Measurements from ENCODE around the gene FERD3L. TPM values are rescaled to one million over a fixed set of nuclear protein-coding genes. Genes with fewer than 3 reads are reported as not detected.
"Not testable (repeated sequence)": the region's sequence is repeated elsewhere in the genome, so short reads cannot be mapped to it uniquely, and the experiment has no call there.

Gene FERD3L
- total and polyA plus RNA-seq, 2 of the 13 experiments (the other 11 are each of a cell fraction or from before 2014, with no cell fraction given): not detected

DNA sequence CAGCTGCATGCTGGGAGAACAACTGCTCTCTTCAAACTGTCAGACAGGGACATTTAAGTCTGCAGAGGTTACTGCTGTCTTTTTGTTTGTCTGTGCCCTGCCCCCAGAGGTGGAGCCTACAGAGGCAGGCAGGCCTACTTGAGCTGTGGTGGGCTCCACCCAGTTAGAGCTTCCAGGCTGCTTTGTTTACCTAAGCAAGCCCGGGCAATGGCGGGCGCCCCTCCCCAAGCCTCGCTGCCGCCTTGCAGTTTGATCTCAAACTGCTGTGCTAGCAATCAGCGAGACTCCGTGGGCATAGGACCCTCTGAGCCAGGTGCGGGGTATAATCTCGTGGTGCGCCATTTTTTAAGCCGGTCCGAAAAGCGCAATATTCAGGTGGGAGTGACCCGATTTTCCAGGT lies 49.2 kb upstream of the FERD3L start:
- WGBS (ENCODE audit: low lambda C conversion rate): 51% methylated on average over 12 of the region's 14 CpGs
- FAIRE-seq; H3K9ac ChIP-seq (ENCODE audit: insufficient read depth, low read depth, low read length); POLR2A ChIA-PET; DNase-seq (ENCODE audit: low spot score); ATAC-seq; H3K27me3 ChIP-seq (ENCODE audit: control insufficient read depth in 1 of 2, insufficient read depth in 2 of 2, low read length in 2 of 2); H3K4me3 ChIP-seq (replicated peaks in 1 of 3; ENCODE audit: insufficient read depth in 1 of 3, low read depth in 2 of 3, low read length in 3 of 3); intact Hi-C loops (cut with micrococcal nuclease; ENCODE audit: unreplicated experiment); H3K9me3 ChIP-seq (ENCODE audit: low read length); in situ Hi-C loops (cut with HindIII; ENCODE audit: extremely low pct_ligation_motif_present, low pct_unique_long_range_greater_than_20kb); H3K4me1 ChIP-seq (ENCODE audit: insufficient read depth, low read length); H3K4me2 ChIP-seq (ENCODE audit: low read depth, low read length); H3K36me3 ChIP-seq (replicated peaks in 1 of 2; ENCODE audit: control insufficient read depth in 1 of 2, insufficient read depth in 2 of 2, low read length in 2 of 2); H2AFZ ChIP-seq (ENCODE audit: low read length); H3K27ac ChIP-seq (ENCODE audit: extremely low read length, insufficient read depth, low read length); H3K79me2 ChIP-seq (ENCODE audit: insufficient read depth, low read length); H4K20me1 ChIP-seq (ENCODE audit: insufficient read depth, low read length); CTCF ChIA-PET (ENCODE audit: low intra/inter-chr PET ratio, low total read pairs); BruUV-seq (replicated peaks): not testable (repeated sequence)

DNA sequence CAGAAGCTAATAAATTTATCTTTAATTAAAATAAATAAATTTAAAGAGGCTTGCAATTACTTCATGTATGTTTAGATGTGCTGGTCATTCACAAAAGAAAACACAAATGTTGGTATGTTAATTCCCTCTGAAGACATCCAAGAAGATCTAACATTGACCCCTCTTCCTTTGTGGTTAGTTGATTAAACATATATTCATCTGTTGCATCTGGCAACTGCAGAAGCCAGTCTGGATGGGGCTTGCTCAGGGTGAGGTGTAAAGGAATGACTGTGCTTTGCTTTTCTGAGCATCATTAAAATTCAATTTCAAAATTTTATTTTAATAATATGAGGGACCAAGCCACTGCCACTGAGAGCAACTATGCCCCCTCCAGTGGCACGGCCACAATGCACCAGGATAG lies 36.4 kb upstream of the FERD3L start:
- Histone ChIP-seq H3K4me2 (ENCODE audit: low read depth, low read length) (no peak overlapping the region), H3K4me3 (replicated peaks in 1 of 3; ENCODE audit: insufficient read depth in 1 of 3, low read depth in 2 of 3, low read length in 3 of 3) (no peak overlapping the region), H3K36me3 (replicated peaks in 1 of 2; ENCODE audit: control insufficient read depth in 1 of 2, insufficient read depth in 2 of 2, low read length in 2 of 2) (no peaks in the 10 kb centered on the region), H3K79me2 (ENCODE audit: insufficient read depth, low read length) (no peaks in the 10 kb centered on the region), H3K27ac (ENCODE audit: extremely low read length, insufficient read depth, low read length) (no peak overlapping the region), H4K20me1 (ENCODE audit: insufficient read depth, low read length) (no peaks in the 10 kb centered on the region), H2AFZ (ENCODE audit: low read length) (no peak overlapping the region), H3K27me3 (ENCODE audit: control insufficient read depth in 1 of 2, insufficient read depth in 2 of 2, low read length in 2 of 2) (no peaks in the 10 kb centered on the region), H3K4me1 (ENCODE audit: insufficient read depth, low read length) (no peaks in the 10 kb centered on the region), H3K9ac (ENCODE audit: insufficient read depth, low read depth, low read length) (no peak overlapping the region), H3K9me3 (ENCODE audit: low read length) (peaks cover 74% of the 10 kb centered on the region)
- intact Hi-C loops (cut with micrococcal nuclease; ENCODE audit: unreplicated experiment): no loop called here
- TF ChIP-seq ZNF460 (CRISPR knock-in tag; IDR thresholded peaks at IDR 0.05; ENCODE audit: borderline replicate concordance): no peak
- TF ChIP-seq SIX4 (CRISPR knock-in tag; IDR thresholded peaks at IDR 0.05): no peak
- no peak for TF ChIP-seq REPIN1 (CRISPR knock-in tag; IDR thresholded peaks at IDR 0.05; ENCODE audit: borderline replicate concordance, low read depth)
- no peak for TF ChIP-seq ZNF563 (CRISPR knock-in tag; IDR thresholded peaks at IDR 0.05)
- ATAC-seq (no peak), FAIRE-seq (no peak), DNase-seq (ENCODE audit: low spot score) (no peak)
- in situ Hi-C loops (cut with HindIII; ENCODE audit: extremely low pct_ligation_motif_present, low pct_unique_long_range_greater_than_20kb): no loop called here
- CTCF ChIA-PET (ENCODE audit: low intra/inter-chr PET ratio, low total read pairs): no interaction called here
- POLR2A ChIA-PET: no interaction called here
- no TSS peak for BruUV-seq (replicated peaks)
- no CpG with 5 or more reads among the region's 1 CpG for WGBS (ENCODE audit: low lambda C conversion rate)

Measured in HepG2 (cell line).